Parathyroid adenoma (tissue), 2 donors: Measurements from ENCODE around the gene DOCK6.
"Not testable (repeated sequence)": the region's sequence is repeated elsewhere in the genome, so short reads cannot be mapped to it uniquely, and the experiment has no call there.

Experiments
- H2AFZ ChIP-seq: fragments of 300-600 bp; sonication (generic); one replicate; pipeline ENCODE4 v1.7.0; 2017; ENCODE audit warnings: antibody characterized with exemption, mild to moderate bottlenecking
- H3K27ac ChIP-seq: fragments of 300-600 bp; sonication (generic); one replicate; pipeline ENCODE4 v1.7.0; 2017
- H3K27me3 ChIP-seq: fragments of 300-600 bp; sonication (generic); one replicate; pipeline ENCODE4 v1.7.0; 2017; ENCODE audit warnings: low read length; ENCODE audit not compliant: control insufficient read depth, insufficient read depth
- H3K36me3 ChIP-seq: fragments of 300-600 bp; sonication (generic); one replicate; pipeline ENCODE4 v1.7.0; 2017; ENCODE audit warnings: low read length; ENCODE audit not compliant: control insufficient read depth, insufficient read depth
- H3K4me1 ChIP-seq: fragments of 300-600 bp; sonication (generic); one replicate; pipeline ENCODE4 v1.7.0; 2017; ENCODE audit warnings: control low read depth
- H3K4me2 ChIP-seq: fragments of 300-600 bp; sonication (generic); one replicate; pipeline ENCODE4 v1.7.0; 2017; ENCODE audit warnings: low read length
- H3K4me3 ChIP-seq: fragments of 300-600 bp; sonication (generic); one replicate; pipeline ENCODE4 v1.7.0; 2017; ENCODE audit warnings: low read depth, low read length
- H3K79me2 ChIP-seq: fragments of 300-600 bp; sonication (generic); one replicate; pipeline ENCODE4 v1.7.0; 2017; ENCODE audit warnings: control low read depth
- H3K9ac ChIP-seq: fragments of 300-600 bp; sonication (generic); one replicate; pipeline ENCODE4 v1.7.0; 2017; ENCODE audit warnings: mild to moderate bottlenecking
- H3K9me3 ChIP-seq: fragments of 300-600 bp; sonication (generic); one replicate; pipeline ENCODE4 v1.7.0; 2017; ENCODE audit warnings: low read length; ENCODE audit not compliant: control insufficient read depth
- CTCF ChIP-seq: fragments of 300-600 bp; sonication (generic); IDR thresholded peaks from one replicate; pipeline ENCODE4 v1.7.0; 2017; ENCODE audit warnings: antibody characterized with exemption, mild to moderate bottlenecking
- donor health status: primary hyperparathyroidism.

The DOCK6 gene

DNA sequence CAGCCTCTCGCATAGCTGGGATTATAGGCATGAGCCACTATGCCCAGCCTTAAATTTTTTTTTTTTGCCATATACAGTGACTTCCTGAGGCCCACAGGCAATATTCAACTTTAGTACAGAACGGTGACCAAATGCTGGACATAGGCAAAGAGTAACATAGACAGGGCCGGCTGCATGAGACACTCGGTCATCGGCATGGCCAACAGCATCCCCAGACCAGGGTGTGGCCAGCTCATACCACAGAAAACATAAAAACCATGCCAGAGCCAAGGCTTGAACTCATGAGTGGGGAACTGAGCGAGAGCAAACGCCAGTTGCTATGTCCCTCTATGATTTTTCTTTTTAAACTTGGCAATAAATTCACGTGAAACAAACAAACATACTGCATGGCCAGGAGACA lies 82.0 kb downstream of the DOCK6 start:
- H3K9ac ChIP-seq, result no peak overlapping the region
- TF ChIP-seq CTCF, result no peak

GRCh38 chr19:11179716-11180297 lies 82.5 kb downstream of the DOCK6 start:
- Histone ChIP-seq H3K27me3 (no peaks in the 10 kb centered on the region), H3K4me2 (no peak overlapping the region), H3K9me3 (no peaks in the 10 kb centered on the region), H3K4me3 (no peak overlapping the region), H3K9ac (no peak overlapping the region), H2AFZ (no peak overlapping the region), H3K4me1 (no peaks in the 10 kb centered on the region), H3K27ac (no peak overlapping the region), H3K36me3 (no peaks in the 10 kb centered on the region), H3K79me2 (no peaks in the 10 kb centered on the region)
- no peak for TF ChIP-seq CTCF

More for the DNA sequence above, 82.0 kb downstream of the DOCK6 start:
- H3K27me3 ChIP-seq, result no peaks in the 10 kb centered on the region
- H3K4me3 ChIP-seq, result no peak overlapping the region
- no peaks in the 10 kb centered on the region for H3K36me3 ChIP-seq
- H3K4me2 ChIP-seq, result no peak overlapping the region
- H3K4me1 ChIP-seq, result no peaks in the 10 kb centered on the region
- H3K79me2 ChIP-seq, result no peaks in the 10 kb centered on the region
- H3K9me3 ChIP-seq, result no peaks in the 10 kb centered on the region
- H2AFZ ChIP-seq, result no peak overlapping the region
- H3K27ac ChIP-seq, result no peak overlapping the region

GRCh38 chr19:11179145-11179465 lies 83.2 kb downstream of the DOCK6 start:
- H3K36me3 ChIP-seq, H3K9me3 ChIP-seq, H3K4me3 ChIP-seq, H3K4me1 ChIP-seq, H3K4me2 ChIP-seq, H3K27me3 ChIP-seq, H2AFZ ChIP-seq, H3K9ac ChIP-seq, H3K27ac ChIP-seq, H3K79me2 ChIP-seq: not testable (repeated sequence)

- no peak for TF ChIP-seq CTCF
- no peaks in the 10 kb centered on the region for H3K9me3 ChIP-seq
- H3K79me2 ChIP-seq, result no peaks in the 10 kb centered on the region
- no peak overlapping the region for H3K4me2 ChIP-seq
- no peaks in the 10 kb centered on the region for H3K27me3 ChIP-seq
- no peak overlapping the region for H2AFZ ChIP-seq
- no peak overlapping the region for H3K4me3 ChIP-seq
- no peak overlapping the region for H3K9ac ChIP-seq
- H3K4me1 ChIP-seq, result no peaks in the 10 kb centered on the region
- no peaks in the 10 kb centered on the region for H3K36me3 ChIP-seq
- no peak overlapping the region for H3K27ac ChIP-seq
Measured at GRCh38 chr19:11177592-11177991, 84.7 kb downstream of the DOCK6 start.

DNA sequence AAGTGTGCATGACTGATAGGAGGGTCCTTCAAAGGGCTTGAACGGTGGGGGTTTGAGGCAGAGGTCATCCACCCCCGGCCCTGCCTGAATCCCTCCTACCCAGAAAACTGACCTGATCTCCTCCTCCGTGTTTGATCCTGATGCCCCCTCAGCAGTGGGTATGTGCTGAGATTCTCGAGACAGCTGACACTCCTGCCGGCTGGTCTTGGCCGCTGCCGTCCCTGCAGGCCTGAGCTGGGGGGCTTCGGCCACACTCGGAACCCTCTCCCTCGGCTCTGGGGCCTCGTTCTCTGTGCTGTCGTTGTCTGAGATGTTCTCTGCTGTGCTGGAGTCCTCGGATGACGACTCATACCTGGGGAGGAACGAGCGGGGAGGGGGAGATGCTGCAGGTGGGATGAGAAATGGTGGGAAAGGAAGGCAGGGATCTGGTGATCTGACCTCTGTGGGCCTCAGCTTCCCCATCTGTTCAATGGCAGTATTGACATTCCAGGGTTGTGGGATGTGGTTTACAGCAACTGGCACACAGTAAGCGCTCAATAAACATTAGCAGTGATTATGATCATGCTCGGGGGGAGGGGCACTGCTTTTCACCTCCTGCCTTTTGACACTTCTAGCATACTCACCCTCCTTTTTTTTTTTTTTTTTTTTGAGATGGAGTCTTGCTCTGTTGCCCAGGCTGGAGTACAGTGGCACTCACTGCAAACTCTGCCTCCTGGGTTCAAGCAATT lies 85.7 kb downstream of the DOCK6 start:
- no peaks in the 10 kb centered on the region for H3K4me1 ChIP-seq
- no peak overlapping the region for H3K4me2 ChIP-seq
- TF ChIP-seq CTCF, result no peak
- no peak overlapping the region for H3K9ac ChIP-seq
- H3K27ac ChIP-seq, result no peak overlapping the region
- no peak overlapping the region for H3K4me3 ChIP-seq
- H3K36me3 ChIP-seq, result no peaks in the 10 kb centered on the region
- no peaks in the 10 kb centered on the region for H3K9me3 ChIP-seq
- H2AFZ ChIP-seq, result no peak overlapping the region
- H3K79me2 ChIP-seq, result no peaks in the 10 kb centered on the region
- H3K27me3 ChIP-seq, result no peaks in the 10 kb centered on the region
